ENCODE data around the gene PTN. TPM values are rescaled to one million over a fixed set of nuclear protein-coding genes. Genes with fewer than 3 reads are reported as not detected.

Gene PTN
- polyA plus RNA-seq, 2 of the 4 experiments (the other 2 are of a cell fraction): not detected

DNA sequence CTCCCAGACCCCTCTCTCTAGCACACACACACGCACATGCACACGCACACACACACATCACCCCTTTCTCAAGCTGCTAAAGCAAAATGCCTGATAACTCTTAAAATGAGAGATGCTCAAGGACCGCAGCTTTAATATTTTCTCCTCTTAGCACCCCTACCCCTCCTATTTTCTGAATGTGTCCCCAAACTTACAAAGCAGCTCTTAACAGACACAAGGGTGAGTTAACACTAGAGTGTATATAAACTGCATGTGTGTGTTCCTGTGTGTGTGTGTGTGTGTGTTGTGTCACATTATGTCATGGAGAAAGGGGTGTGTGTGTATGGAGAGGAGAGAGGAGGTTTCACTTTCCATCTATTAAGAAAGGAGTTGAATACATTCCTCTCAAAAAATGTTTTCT is 1.3 kb downstream of the PTN start:
- Histone ChIP-seq H3K4me1 (no peaks in the 10 kb centered on the region), H3K27ac (no peak overlapping the region), H3K4me2 (no peak overlapping the region), H3K9me3 (no peaks in the 10 kb centered on the region), H3K4me3 (no peak overlapping the region)
- ATAC-seq: no peak
- FAIRE-seq: no peak
- no peak for DNase-seq (ENCODE audit: low read depth in 1 of 2, low spot score in 1 of 2)
- ChIA-PET POLR2A (no interaction called here), CTCF (no interaction called here)
- no peak for TF ChIP-seq FOSB (CRISPR knock-in tag; IDR thresholded peaks at IDR 0.05)
- TF ChIP-seq, protein P1, sequence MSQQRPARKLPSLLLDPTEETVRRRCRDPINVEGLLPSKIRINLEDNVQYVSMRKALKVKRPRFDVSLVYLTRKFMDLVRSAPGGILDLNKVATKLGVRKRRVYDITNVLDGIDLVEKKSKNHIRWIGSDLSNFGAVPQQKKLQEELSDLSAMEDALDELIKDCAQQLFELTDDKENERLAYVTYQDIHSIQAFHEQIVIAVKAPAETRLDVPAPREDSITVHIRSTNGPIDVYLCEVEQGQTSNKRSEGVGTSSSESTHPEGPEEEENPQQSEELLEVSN (IDR thresholded peaks at IDR 0.05; ENCODE audit: borderline replicate concordance, low read depth): no peak
- TF ChIP-seq, protein P2, sequence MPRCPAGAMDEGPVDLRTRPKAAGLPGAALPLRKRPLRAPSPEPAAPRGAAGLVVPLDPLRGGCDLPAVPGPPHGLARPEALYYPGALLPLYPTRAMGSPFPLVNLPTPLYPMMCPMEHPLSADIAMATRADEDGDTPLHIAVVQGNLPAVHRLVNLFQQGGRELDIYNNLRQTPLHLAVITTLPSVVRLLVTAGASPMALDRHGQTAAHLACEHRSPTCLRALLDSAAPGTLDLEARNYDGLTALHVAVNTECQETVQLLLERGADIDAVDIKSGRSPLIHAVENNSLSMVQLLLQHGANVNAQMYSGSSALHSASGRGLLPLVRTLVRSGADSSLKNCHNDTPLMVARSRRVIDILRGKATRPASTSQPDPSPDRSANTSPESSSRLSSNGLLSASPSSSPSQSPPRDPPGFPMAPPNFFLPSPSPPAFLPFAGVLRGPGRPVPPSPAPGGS (IDR thresholded peaks at IDR 0.05): no peak
- TF ChIP-seq, protein P3, sequence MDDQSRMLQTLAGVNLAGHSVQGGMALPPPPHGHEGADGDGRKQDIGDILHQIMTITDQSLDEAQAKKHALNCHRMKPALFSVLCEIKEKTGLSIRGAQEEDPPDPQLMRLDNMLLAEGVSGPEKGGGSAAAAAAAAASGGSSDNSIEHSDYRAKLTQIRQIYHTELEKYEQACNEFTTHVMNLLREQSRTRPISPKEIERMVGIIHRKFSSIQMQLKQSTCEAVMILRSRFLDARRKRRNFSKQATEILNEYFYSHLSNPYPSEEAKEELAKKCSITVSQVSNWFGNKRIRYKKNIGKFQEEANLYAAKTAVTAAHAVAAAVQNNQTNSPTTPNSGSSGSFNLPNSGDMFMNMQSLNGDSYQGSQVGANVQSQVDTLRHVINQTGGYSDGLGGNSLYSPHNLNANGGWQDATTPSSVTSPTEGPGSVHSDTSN (IDR thresholded peaks at IDR 0.05): no peak
- TF ChIP-seq CHD2 (IDR thresholded peaks at IDR 0.05; ENCODE audit: low read length, partially characterized antibody): no peak
- no peak for TF ChIP-seq ESRRA (IDR thresholded peaks at IDR 0.05; ENCODE audit: borderline replicate concordance, low read length)
- WGBS (ENCODE audit: missing lambda C conversion rate): 32% methylated on average over 3 of the region's 3 CpGs

DNA sequence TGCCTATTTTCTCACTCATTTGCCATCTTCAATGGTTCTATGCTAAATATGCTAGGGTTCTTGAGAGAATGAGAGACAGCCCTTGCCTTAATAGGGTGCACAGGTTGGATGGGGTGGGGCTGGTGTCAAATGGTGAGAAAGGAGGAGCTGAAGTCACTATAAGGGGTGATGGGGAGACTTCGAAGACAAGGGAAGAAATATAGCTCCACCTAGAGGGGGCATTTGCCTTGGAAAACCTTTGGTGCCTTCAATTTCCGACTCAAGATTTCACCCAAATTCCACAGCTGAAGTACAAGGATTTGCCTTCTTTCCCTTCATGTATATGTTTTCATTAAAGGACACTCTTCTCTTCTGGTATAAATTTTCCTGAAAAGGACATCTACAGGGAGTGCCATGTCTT is 5.6 kb downstream of the PTN start:
- POLR2A ChIA-PET: no interaction called here
- FAIRE-seq: no peak
- DNase-seq (ENCODE audit: low read depth in 1 of 2, low spot score in 1 of 2): no peak
- Histone ChIP-seq H3K4me2 (no peak overlapping the region), H3K4me1 (no peaks in the 10 kb centered on the region), H3K9me3 (no peaks in the 10 kb centered on the region), H3K27ac (no peak overlapping the region), H3K4me3 (no peak overlapping the region)
- 13% methylated on average over 2 of the region's 2 CpGs for WGBS (ENCODE audit: missing lambda C conversion rate)
- CTCF ChIA-PET: no interaction called here
- TF ChIP-seq, protein P4, sequence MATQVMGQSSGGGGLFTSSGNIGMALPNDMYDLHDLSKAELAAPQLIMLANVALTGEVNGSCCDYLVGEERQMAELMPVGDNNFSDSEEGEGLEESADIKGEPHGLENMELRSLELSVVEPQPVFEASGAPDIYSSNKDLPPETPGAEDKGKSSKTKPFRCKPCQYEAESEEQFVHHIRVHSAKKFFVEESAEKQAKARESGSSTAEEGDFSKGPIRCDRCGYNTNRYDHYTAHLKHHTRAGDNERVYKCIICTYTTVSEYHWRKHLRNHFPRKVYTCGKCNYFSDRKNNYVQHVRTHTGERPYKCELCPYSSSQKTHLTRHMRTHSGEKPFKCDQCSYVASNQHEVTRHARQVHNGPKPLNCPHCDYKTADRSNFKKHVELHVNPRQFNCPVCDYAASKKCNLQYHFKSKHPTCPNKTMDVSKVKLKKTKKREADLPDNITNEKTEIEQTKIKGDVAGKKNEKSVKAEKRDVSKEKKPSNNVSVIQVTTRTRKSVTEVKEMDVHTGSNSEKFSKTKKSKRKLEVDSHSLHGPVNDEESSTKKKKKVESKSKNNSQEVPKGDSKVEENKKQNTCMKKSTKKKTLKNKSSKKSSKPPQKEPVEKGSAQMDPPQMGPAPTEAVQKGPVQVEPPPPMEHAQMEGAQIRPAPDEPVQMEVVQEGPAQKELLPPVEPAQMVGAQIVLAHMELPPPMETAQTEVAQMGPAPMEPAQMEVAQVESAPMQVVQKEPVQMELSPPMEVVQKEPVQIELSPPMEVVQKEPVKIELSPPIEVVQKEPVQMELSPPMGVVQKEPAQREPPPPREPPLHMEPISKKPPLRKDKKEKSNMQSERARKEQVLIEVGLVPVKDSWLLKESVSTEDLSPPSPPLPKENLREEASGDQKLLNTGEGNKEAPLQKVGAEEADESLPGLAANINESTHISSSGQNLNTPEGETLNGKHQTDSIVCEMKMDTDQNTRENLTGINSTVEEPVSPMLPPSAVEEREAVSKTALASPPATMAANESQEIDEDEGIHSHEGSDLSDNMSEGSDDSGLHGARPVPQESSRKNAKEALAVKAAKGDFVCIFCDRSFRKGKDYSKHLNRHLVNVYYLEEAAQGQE (IDR thresholded peaks at IDR 0.05): no peak
- TF ChIP-seq POLR2AphosphoS2 (conservative IDR thresholded peaks at IDR 0.05; ENCODE audit: low read length) (no peak), EHF (CRISPR knock-in tag; IDR thresholded peaks at IDR 0.05) (no peak), ZSCAN20 (CRISPR knock-in tag; IDR thresholded peaks at IDR 0.05) (no peak), CHD2 (IDR thresholded peaks at IDR 0.05; ENCODE audit: low read length, partially characterized antibody) (no peak), CBX2 (IDR thresholded peaks at IDR 0.05; ENCODE audit: borderline replicate concordance, low read depth) (no peak), TFCP2L1 (CRISPR knock-in tag; IDR thresholded peaks at IDR 0.05) (no peak), TP53 (CRISPR knock-in tag; IDR thresholded peaks at IDR 0.05) (no peak), CHD4 (IDR thresholded peaks at IDR 0.05; ENCODE audit: borderline replicate concordance) (no peak), RNF2 (IDR thresholded peaks at IDR 0.05; ENCODE audit: borderline replicate concordance, low read depth) (no peak)
- no peak for ATAC-seq

DNA sequence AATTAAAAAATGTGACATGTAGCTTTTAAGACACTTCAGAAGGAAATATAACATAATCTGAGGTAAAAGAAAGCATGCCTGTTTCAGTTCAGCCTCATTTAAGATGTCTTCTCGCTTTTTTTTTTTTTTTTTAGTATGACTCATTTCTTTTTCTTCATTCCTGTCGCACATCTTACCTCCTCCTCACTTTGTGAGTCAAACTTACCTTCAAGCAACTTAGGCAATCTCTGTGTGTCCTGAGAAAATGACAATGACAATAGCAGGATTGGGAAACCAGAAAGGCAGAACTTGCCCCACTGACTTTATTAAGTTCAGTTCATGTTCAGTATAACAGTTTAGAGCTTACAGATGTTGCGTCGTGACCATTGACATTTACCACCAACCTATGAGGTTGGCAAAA is 7.7 kb downstream of the PTN start:
- Histone ChIP-seq H3K4me3 (no peak overlapping the region), H3K27ac (no peak overlapping the region), H3K4me2 (no peak overlapping the region), H3K9me3 (no peaks in the 10 kb centered on the region), H3K4me1 (no peaks in the 10 kb centered on the region)
- ATAC-seq (no peak), FAIRE-seq (no peak), DNase-seq (ENCODE audit: low read depth in 1 of 2, low spot score in 1 of 2) (no peak)
- WGBS (ENCODE audit: missing lambda C conversion rate): 29% methylated on average over 4 of the region's 4 CpGs
- ChIA-PET CTCF (no interaction called here), POLR2A (no interaction called here)
- TF ChIP-seq RNF2 (IDR thresholded peaks at IDR 0.05; ENCODE audit: borderline replicate concordance, low read depth) (no peak), MAFK (IDR thresholded peaks at IDR 0.05; ENCODE audit: partially characterized antibody) (no peak), KDM5A (IDR thresholded peaks at IDR 0.05) (no peak), NFE2L2 (conservative IDR thresholded peaks at IDR 0.05; ENCODE audit: low read length) (no peak), EP300 (IDR thresholded peaks at IDR 0.05) (no peak), ZSCAN20 (CRISPR knock-in tag; IDR thresholded peaks at IDR 0.05) (no peak), HEYL (CRISPR knock-in tag; IDR thresholded peaks at IDR 0.05) (no peak), CHD2 (IDR thresholded peaks at IDR 0.05; ENCODE audit: low read length, partially characterized antibody) (no peak), TP53 (CRISPR knock-in tag; IDR thresholded peaks at IDR 0.05) (no peak), RAD21 (conservative IDR thresholded peaks at IDR 0.05 in 1 of 2, IDR thresholded peaks at IDR 0.05 in 1 of 2) (no peak), SREBF2 (IDR thresholded peaks at IDR 0.05) (no peak), CEBPB (IDR thresholded peaks at IDR 0.05) (no peak)
- TF ChIP-seq, protein P5, sequence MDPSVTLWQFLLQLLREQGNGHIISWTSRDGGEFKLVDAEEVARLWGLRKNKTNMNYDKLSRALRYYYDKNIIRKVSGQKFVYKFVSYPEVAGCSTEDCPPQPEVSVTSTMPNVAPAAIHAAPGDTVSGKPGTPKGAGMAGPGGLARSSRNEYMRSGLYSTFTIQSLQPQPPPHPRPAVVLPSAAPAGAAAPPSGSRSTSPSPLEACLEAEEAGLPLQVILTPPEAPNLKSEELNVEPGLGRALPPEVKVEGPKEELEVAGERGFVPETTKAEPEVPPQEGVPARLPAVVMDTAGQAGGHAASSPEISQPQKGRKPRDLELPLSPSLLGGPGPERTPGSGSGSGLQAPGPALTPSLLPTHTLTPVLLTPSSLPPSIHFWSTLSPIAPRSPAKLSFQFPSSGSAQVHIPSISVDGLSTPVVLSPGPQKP (IDR thresholded peaks at IDR 0.05; ENCODE audit: low read depth, low read length): no peak
- TF ChIP-seq, protein P6, sequence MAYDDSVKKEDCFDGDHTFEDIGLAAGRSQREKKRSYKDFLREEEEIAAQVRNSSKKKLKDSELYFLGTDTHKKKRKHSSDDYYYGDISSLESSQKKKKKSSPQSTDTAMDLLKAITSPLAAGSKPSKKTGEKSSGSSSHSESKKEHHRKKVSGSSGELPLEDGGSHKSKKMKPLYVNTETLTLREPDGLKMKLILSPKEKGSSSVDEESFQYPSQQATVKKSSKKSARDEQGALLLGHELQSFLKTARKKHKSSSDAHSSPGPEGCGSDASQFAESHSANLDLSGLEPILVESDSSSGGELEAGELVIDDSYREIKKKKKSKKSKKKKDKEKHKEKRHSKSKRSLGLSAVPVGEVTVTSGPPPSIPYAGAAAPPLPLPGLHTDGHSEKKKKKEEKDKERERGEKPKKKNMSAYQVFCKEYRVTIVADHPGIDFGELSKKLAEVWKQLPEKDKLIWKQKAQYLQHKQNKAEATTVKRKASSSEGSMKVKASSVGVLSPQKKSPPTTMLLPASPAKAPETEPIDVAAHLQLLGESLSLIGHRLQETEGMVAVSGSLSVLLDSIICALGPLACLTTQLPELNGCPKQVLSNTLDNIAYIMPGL (CRISPR knock-in tag; IDR thresholded peaks at IDR 0.05; ENCODE audit: borderline replicate concordance): no peak
